Amygdala (tissue), 56 donors: ENCODE results near the gene ATP5ME.
"Not testable (repeated sequence)": the region's sequence is repeated elsewhere in the genome, so short reads cannot be mapped to it uniquely, and the experiment has no call there.

Experiments used
- DNase-seq, 56 donors: peaks; one replicate each; lab custom pipeline; 2025; lab: John Stamatoyannopoulos, UW

ATP5ME gene

GRCh38 chr4:705278-706082, 31.4 kb upstream of the ATP5ME start, which contains the start of gene PCGF3:
PCGF3 (plus strand) TSS chr4:705832; CDS start chr4:733681, 27,849 bp downstream.
- DNase-seq, result peak; percentile 34 to 97 (median 91)

- no peak for DNase-seq
These were observed 30.8 kb upstream of the ATP5ME start for GRCh38 chr4:704971-705277.

GRCh38 chr4:704198-704891, 30.3 kb upstream of the ATP5ME start:
- no peak for DNase-seq

GRCh38 chr4:703336-704197, 29.5 kb upstream of the ATP5ME start:
- no peak for DNase-seq

GRCh38 chr4:702618-703048, 28.6 kb upstream of the ATP5ME start:
- peak in 2 of 56 donors; percentile 26 to 47 for DNase-seq

GRCh38 chr4:700587-701264, 26.6 kb upstream of the ATP5ME start:
- no peak for DNase-seq

- DNase-seq, result no peak
These were observed 25.9 kb upstream of the ATP5ME start for GRCh38 chr4:699816-700580.

GRCh38 chr4:694341-694940, 20.4 kb upstream of the ATP5ME start:
- not testable (repeated sequence) for DNase-seq

GRCh38 chr4:692771-693554, 18.9 kb upstream of the ATP5ME start:
- DNase-seq, result no peak

- no peak for DNase-seq
These were observed 15.6 kb upstream of the ATP5ME start for GRCh38 chr4:689723-690122.

- no peak for DNase-seq
These were observed 15.0 kb upstream of the ATP5ME start, which contains the start of gene SLC49A3 for GRCh38 chr4:688854-689681. SLC49A3 (minus strand) TSS chr4:689151; CDS start chr4:689127, 24 bp downstream.

- no peak for DNase-seq
These were observed 14.1 kb upstream of the ATP5ME start for GRCh38 chr4:687971-688853.

- no peak for DNase-seq
These were observed 13.2 kb upstream of the ATP5ME start for GRCh38 chr4:687048-687970.

- no peak for DNase-seq
These were observed 12.5 kb upstream of the ATP5ME start for GRCh38 chr4:686413-687040.
